GM20000 (cell line): ENCODE data around the gene OTOG.
A peak's percentile ranks its signal among the peaks of the same experiment; 100 is the strongest.

Experiments used
- DNase-seq: peaks from one replicate; pipeline ENCODE4 v3.0.0; 2012; ENCODE audit warnings: low spot score
- TF ChIP-seq, protein P1 (sequence below): IDR thresholded peaks from 2 replicates; pipeline ENCODE4 v1.5.1; 2012; ENCODE audit warnings: mild to moderate bottlenecking, control low read depth; ENCODE audit errors: extremely low read depth, missing control alignments

Gene OTOG

DNA sequence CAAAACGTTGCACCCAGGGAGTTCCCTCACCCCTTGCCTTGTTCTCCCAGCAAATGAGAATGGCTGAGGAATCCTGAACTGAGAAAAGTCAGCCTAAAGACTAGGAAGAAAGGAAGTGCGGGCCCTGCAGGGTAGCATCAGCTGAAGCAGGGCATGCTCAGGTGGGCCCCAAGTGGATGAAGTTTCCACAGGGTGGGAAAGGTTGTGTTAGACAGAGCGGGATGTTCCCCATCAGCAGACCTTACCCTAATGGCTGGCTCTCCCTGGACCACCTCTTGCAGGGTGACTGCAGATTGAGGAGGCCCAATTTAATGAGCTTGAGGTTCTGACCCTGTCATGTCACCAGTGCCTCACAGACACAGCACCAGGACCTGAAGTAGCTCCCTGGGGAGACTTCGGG, 90.8 kb downstream of the OTOG start:
- TF ChIP-seq, protein P1, sequence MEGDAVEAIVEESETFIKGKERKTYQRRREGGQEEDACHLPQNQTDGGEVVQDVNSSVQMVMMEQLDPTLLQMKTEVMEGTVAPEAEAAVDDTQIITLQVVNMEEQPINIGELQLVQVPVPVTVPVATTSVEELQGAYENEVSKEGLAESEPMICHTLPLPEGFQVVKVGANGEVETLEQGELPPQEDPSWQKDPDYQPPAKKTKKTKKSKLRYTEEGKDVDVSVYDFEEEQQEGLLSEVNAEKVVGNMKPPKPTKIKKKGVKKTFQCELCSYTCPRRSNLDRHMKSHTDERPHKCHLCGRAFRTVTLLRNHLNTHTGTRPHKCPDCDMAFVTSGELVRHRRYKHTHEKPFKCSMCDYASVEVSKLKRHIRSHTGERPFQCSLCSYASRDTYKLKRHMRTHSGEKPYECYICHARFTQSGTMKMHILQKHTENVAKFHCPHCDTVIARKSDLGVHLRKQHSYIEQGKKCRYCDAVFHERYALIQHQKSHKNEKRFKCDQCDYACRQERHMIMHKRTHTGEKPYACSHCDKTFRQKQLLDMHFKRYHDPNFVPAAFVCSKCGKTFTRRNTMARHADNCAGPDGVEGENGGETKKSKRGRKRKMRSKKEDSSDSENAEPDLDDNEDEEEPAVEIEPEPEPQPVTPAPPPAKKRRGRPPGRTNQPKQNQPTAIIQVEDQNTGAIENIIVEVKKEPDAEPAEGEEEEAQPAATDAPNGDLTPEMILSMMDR = no peak
- no peak for DNase-seq

DNA sequence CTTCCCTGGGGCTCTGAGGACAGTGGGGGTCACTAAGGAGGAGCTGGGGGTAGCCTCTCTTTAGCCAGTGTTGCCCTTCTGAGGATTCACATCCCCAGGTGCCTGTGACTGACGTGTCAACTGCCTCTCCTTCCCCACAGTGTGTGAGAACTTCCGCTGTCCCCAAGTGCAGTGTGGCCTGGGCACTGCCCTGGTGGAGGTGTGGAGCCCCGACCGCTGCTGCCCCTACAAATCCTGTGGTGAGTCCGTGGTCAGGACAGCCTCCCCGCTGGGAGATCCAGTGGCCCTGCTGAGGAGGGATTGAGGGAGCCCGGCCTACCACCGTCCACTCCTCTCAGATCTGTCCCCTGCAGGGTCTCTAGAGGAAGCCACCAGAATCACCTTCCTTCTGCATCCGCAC, 91.3 kb downstream of the OTOG start:
- DNase-seq = no peak
- TF ChIP-seq, protein P1 = no peak

GRCh38 chr11:17639091-17639490, 92.0 kb downstream of the OTOG start:
- peak; percentile 2 for DNase-seq
- TF ChIP-seq, protein P1 = no peak

GRCh38 chr11:17639781-17640180, 92.7 kb downstream of the OTOG start:
- no peak for DNase-seq
- TF ChIP-seq, protein P1 = no peak

- TF ChIP-seq, protein P1 = no peak
- DNase-seq = peak; percentile 2
These were observed 93.6 kb downstream of the OTOG start for GRCh38 chr11:17640493-17641164.

DNA sequence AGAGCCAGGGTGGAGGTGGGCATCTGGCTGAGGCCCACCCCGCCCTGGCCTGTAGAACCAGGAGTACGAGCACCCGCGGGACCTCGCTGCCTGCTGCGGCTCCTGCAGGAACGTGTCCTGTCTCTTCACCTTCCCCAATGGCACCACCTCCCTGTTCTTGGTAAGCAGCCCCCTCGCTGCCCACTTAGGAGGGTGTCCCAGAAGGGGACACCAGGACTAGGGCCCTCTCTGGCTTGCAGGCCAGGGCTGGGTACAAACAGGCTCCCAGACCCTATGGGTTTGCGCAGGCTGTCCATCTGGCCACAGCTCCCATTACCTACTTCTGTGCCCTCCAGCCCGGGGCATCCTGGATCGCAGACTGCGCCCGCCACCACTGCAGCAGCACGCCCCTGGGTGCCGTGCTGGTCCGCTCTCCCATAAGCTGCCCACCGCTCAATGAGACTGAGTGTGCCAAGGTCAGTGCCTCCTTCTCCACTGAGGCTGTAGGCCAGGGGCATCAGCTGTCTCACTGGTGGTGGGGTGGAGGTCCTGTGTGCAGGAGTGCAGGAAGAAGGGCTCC, 94.8 kb downstream of the OTOG start:
- DNase-seq = peak; percentile 2
- TF ChIP-seq, protein P1 = no peak

DNA sequence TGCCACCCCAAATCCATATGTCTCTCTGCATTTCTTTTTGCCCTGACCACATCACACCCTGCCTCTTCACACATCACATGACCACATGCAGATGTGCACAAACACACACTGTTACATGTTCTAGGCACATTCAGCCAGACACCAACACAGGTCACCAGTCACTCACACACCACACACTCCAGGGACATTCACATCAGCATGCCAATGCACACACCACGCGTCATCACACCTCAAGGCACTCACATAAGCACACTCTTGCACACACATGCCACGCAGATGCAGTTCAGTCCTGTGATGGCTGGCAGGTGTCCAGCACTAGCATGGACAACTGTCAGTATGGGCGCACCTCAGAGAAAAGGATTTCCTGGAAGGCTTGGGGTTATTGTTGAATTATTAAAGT, 95.3 kb downstream of the OTOG start:
- peak; percentile 1 for DNase-seq
- TF ChIP-seq, protein P1 = no peak
